EH (cell line): Measurements from ENCODE around the gene GPR108.
"Not testable (repeated sequence)": the region's sequence is repeated elsewhere in the genome, so short reads cannot be mapped to it uniquely, and the experiment has no call there.

Source experiments
- DNase-seq: peaks from one replicate; pipeline ENCODE4 v3.0.0-alpha.2; 2015; ENCODE audit warnings: low read depth

GPR108 gene

GRCh38 chr19:6720369-6721137 is 16.8 kb downstream of the GPR108 start, which contains the start of gene C3:
TSS of gene C3 (minus strand) at chr19:6720650. CDS start at chr19:6720589, 61 bp downstream.
- DNase-seq = peak; percentile 38

GRCh38 chr19:6719992-6720368 is 17.4 kb downstream of the GPR108 start:
- DNase-seq = no peak

GRCh38 chr19:6719540-6719861 is 17.9 kb downstream of the GPR108 start:
- no peak for DNase-seq

GRCh38 chr19:6718741-6719539 is 18.4 kb downstream of the GPR108 start:
- DNase-seq = peak; percentile 6

GRCh38 chr19:6718111-6718740 is 19.2 kb downstream of the GPR108 start:
- no peak for DNase-seq

GRCh38 chr19:6717441-6717971 is 19.9 kb downstream of the GPR108 start:
- no peak for DNase-seq

GRCh38 chr19:6717036-6717435 is 20.3 kb downstream of the GPR108 start:
- no peak for DNase-seq

GRCh38 chr19:6716610-6716970 is 20.8 kb downstream of the GPR108 start:
- no peak for DNase-seq

GRCh38 chr19:6714749-6715555 is 22.4 kb downstream of the GPR108 start:
- DNase-seq = no peak

GRCh38 chr19:6713773-6714692 is 23.3 kb downstream of the GPR108 start:
- no peak for DNase-seq

- DNase-seq = no peak
These were observed 24.4 kb downstream of the GPR108 start for GRCh38 chr19:6712692-6713670.

GRCh38 chr19:6712231-6712630 is 25.1 kb downstream of the GPR108 start:
- no peak for DNase-seq

GRCh38 chr19:6711605-6712004 is 25.8 kb downstream of the GPR108 start:
- DNase-seq = no peak

GRCh38 chr19:6711078-6711361 is 26.4 kb downstream of the GPR108 start:
- no peak for DNase-seq

- DNase-seq = no peak
These were observed 26.9 kb downstream of the GPR108 start for GRCh38 chr19:6710273-6711077.

GRCh38 chr19:6709549-6709948 is 27.8 kb downstream of the GPR108 start:
- no peak for DNase-seq

- not testable (repeated sequence) for DNase-seq
These were observed 28.5 kb downstream of the GPR108 start for GRCh38 chr19:6708913-6709312.

- DNase-seq = no peak
These were observed 29.0 kb downstream of the GPR108 start for GRCh38 chr19:6708346-6708745.

GRCh38 chr19:6707658-6708018 is 29.7 kb downstream of the GPR108 start:
- no peak for DNase-seq
